Peyer's patch (tissue), 4 donors: ENCODE results near the gene TPD52L2. TPM values are rescaled to one million over a fixed set of nuclear protein-coding genes. Genes with fewer than 3 reads are reported as not detected.
A peak's percentile ranks its signal among the peaks of the same experiment; 100 is the strongest.

ENCODE experiments used
- DNase-seq, 3 donors: peaks; one replicate each; pipeline ENCODE4 v3.0.0-alpha.2; 2017 to 2019
- H3K27ac ChIP-seq, 4 donors: fragments of 200-600 bp; sonication (generic); one replicate each; pipeline ENCODE4 v1.5.1; 2016 to 2019
- H3K27me3 ChIP-seq, 2 donors: fragments of 200-600 bp; sonication (generic); one replicate each; pipeline ENCODE4 v1.5.1; 2019
- H3K36me3 ChIP-seq, 3 donors: fragments of 200-600 bp; sonication (generic); one replicate each; pipeline ENCODE4 v1.5.1; 2016 to 2019
- H3K4me1 ChIP-seq, 4 donors: fragments of 200-600 bp; sonication (generic); one replicate each; pipeline ENCODE4 v1.5.1; 2016 to 2019
- H3K4me3 ChIP-seq, 4 donors: fragments of 200-600 bp; sonication (generic); 1 replicate in 3 of 4; 2 replicates in 1 of 4; pipeline ENCODE4 v1.5.1; 2016 to 2019; ENCODE audit warnings: mild to moderate bottlenecking in 1 of 4
- H3K9me3 ChIP-seq, 4 donors: fragments of 200-600 bp; sonication (generic); one replicate each; pipeline ENCODE4 v1.5.1; 2016 to 2019; ENCODE audit warnings: mild to moderate bottlenecking in 1 of 4
- POLR2A ChIP-seq, 2 donors: fragments of 450-650 bp; IDR thresholded peaks; one replicate each; pipeline ENCODE4 v1.5.1; 2017; ENCODE audit warnings: antibody characterized with exemption in 2 of 2, mild to moderate bottlenecking in 2 of 2, moderate library complexity in 2 of 2
- total RNA-seq, 4 donors: library from RNA; depleted of rRNA; stranded (reverse); fragments of >200 nt; gene quantifications; one replicate each; pipeline ENCODE4 v1.1.0, GENCODE V29; 2016
- TF ChIP-seq, protein P1 (sequence below), 6 experiments: fragments of 450-650 bp in 4 of 6; fragments of 200-600 bp in 2 of 6; sonication (generic) in 1 of 6; IDR thresholded peaks; one replicate each; pipeline ENCODE4 v1.5.1; 2017 to 2019; ENCODE audit warnings: antibody characterized with exemption in 6 of 6, mild to moderate bottlenecking in 3 of 6, moderate library complexity in 1 of 6

The TPD52L2 gene
- total RNA-seq, 4 donors from 2014 or later: 59.4 to 78.7 (median 65.1) TPM

DNA sequence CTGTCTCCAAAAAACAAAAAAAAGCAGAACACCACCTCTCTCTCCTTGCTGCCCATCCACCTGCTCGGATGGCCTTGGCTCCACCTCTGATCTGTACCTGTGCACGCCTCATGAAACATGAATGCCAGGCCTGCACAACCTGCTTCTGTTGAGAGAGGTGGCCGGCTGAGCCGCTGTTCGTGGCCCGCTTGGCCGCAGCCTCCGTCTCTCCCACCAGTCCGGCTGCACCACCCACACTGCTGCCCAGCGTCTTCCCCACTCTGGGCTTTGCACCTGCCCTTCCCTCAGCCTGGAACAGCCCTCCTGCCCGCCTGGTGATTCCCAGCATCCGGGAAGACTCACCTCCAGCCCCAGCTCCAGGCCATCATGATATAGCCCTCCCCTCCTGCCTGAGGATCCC, 21.8 kb upstream of the TPD52L2 start:
- TF ChIP-seq, protein P1, sequence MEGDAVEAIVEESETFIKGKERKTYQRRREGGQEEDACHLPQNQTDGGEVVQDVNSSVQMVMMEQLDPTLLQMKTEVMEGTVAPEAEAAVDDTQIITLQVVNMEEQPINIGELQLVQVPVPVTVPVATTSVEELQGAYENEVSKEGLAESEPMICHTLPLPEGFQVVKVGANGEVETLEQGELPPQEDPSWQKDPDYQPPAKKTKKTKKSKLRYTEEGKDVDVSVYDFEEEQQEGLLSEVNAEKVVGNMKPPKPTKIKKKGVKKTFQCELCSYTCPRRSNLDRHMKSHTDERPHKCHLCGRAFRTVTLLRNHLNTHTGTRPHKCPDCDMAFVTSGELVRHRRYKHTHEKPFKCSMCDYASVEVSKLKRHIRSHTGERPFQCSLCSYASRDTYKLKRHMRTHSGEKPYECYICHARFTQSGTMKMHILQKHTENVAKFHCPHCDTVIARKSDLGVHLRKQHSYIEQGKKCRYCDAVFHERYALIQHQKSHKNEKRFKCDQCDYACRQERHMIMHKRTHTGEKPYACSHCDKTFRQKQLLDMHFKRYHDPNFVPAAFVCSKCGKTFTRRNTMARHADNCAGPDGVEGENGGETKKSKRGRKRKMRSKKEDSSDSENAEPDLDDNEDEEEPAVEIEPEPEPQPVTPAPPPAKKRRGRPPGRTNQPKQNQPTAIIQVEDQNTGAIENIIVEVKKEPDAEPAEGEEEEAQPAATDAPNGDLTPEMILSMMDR (IDR thresholded peaks at IDR 0.05): no peak
- no peak for TF ChIP-seq POLR2A (IDR thresholded peaks at IDR 0.05)
- no peak overlapping the region for H3K4me3 ChIP-seq
- H3K4me1 ChIP-seq: peaks cover 0 to 20% (median 0%) of the 10 kb centered on the region in 4 donors
- no peaks in the 10 kb centered on the region for H3K9me3 ChIP-seq
- peaks cover 0 to 3% of the 10 kb centered on the region in 2 donors for H3K27me3 ChIP-seq
- DNase-seq: no peak
- no peak overlapping the region for H3K27ac ChIP-seq
- no peaks in the 10 kb centered on the region for H3K36me3 ChIP-seq

DNA sequence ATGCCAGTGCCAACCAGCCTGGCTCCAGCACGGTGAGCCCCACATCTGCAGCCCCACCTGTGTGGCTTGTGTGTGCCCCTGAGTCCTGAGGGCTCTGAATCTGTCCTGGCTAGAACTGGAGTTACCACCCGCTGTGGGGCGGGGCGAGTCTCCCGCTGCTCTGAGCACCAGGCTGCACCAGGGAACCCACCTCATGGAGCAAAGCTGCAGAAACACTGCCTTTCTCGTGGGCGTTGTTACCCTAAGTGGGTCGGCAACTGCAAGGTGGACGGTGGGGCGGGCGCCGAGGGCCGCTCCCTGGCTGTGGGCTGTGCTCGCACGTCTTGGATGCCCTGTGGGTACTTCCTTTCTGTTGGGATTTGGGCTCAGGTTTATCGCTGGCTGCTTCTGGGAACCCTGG, 21.3 kb upstream of the TPD52L2 start:
- peaks cover 0 to 3% of the 10 kb centered on the region in 2 donors for H3K27me3 ChIP-seq
- no peak for TF ChIP-seq POLR2A (IDR thresholded peaks at IDR 0.05)
- TF ChIP-seq, protein P1 (IDR thresholded peaks at IDR 0.05): no peak
- DNase-seq: no peak
- H3K27ac ChIP-seq: no peak overlapping the region
- H3K4me1 ChIP-seq: peaks cover 0 to 20% (median 0%) of the 10 kb centered on the region in 4 donors
- no peaks in the 10 kb centered on the region for H3K9me3 ChIP-seq
- H3K36me3 ChIP-seq: no peaks in the 10 kb centered on the region
- H3K4me3 ChIP-seq: no peak overlapping the region

DNA sequence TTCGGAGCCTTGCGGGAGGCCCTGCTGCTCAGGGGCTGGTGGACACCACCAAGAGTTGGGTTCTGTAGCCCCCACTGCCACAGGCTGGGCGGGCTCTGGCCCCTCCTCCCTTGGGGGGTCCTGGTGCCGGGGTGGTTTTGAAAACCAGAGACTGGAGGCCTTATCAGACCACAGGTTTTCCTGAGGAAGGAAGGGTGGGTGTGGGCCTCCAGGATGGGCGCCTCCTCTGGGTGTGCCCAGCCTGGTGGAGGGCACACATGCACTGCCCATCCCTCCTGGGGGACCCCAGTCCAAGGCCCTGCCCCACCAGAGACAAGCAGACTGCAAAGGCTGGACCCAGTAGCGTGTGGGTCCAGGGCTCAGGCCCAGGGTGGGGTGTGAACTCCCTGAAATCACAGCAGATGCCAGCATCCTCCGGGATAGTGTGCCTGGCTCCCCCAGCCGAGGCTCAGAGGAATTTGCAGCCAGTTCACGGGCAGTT, 20.5 kb upstream of the TPD52L2 start:
- Histone ChIP-seq H3K9me3 (no peaks in the 10 kb centered on the region), H3K36me3 (no peaks in the 10 kb centered on the region), H3K4me3 (no peak overlapping the region), H3K4me1 (peaks cover 0 to 20% (median 0%) of the 10 kb centered on the region in 4 donors), H3K27ac (no peak overlapping the region), H3K27me3 (peaks cover 0 to 3% of the 10 kb centered on the region in 2 donors)
- DNase-seq: no peak
- TF ChIP-seq POLR2A (IDR thresholded peaks at IDR 0.05): no peak
- TF ChIP-seq, protein P1 (IDR thresholded peaks at IDR 0.05): no peak

DNA sequence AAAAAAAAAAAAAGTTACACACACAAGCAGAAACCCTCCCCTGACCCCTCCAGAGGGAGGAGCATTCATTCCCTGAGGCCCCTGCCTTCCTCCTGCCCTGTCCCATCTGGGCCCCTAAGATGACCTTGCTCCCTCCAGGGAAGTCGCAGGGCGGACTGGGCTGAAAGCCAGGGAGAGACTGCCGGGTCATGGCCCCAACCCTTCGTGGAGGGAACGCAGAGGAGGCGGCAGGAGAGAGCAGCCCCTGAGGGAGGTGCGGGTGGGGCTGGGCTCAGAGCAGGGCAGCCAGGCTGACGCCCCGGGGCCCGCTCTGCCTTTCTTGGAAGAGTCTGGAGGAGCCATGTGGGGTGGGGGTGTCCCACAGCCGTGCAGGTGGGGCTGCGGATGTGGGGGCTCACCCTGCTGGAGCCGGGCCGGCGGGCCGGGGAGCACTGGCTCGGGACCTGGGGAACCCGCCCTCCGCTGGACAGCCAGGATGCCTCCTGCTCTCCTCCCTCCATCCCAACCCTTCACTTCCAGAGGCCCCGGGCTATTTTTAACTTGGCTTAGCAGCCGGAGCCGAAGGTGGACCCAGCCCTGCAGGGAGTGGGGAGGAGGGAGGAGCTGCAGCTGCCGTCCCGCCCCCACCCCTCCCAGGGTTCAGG, 18.8 kb upstream of the TPD52L2 start:
- DNase-seq: no peak
- H3K27me3 ChIP-seq: peaks cover 0 to 3% of the 10 kb centered on the region in 2 donors
- no peak overlapping the region for H3K4me3 ChIP-seq
- TF ChIP-seq, protein P1 (IDR thresholded peaks at IDR 0.05): no peak
- TF ChIP-seq POLR2A (IDR thresholded peaks at IDR 0.05): no peak
- no peaks in the 10 kb centered on the region for H3K9me3 ChIP-seq
- peak overlapping the region in 2 of 4 donors; percentile 45 to 65 for H3K27ac ChIP-seq
- no peaks in the 10 kb centered on the region for H3K36me3 ChIP-seq
- H3K4me1 ChIP-seq: peaks cover 0 to 20% (median 0%) of the 10 kb centered on the region in 4 donors

DNA sequence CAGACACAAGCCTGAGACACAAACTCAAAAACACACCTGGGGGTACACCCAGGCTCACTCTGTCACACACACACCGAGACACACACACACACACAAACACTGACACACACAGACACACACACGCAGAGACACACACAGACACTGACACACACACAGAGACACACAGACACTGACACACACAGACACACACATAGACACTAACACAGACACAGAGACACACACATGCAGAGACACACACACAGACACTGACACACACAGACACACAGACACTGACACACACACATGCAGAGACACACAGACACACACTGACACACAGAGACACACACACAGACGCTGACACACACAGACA, 18.2 kb upstream of the TPD52L2 start:
- peaks cover 0 to 20% (median 0%) of the 10 kb centered on the region in 4 donors for H3K4me1 ChIP-seq
- H3K9me3 ChIP-seq: no peaks in the 10 kb centered on the region
- no peak overlapping the region for H3K4me3 ChIP-seq
- no peak for DNase-seq
- no peaks in the 10 kb centered on the region for H3K36me3 ChIP-seq
- H3K27me3 ChIP-seq: peaks cover 0 to 3% of the 10 kb centered on the region in 2 donors
- TF ChIP-seq POLR2A (IDR thresholded peaks at IDR 0.05): no peak
- TF ChIP-seq, protein P1 (IDR thresholded peaks at IDR 0.05): no peak
- peak overlapping the region in 2 of 4 donors; percentile 45 to 46 for H3K27ac ChIP-seq
